H9 (cell line): ENCODE measurements around the gene SHANK1. TPM values are rescaled to one million over a fixed set of nuclear protein-coding genes. Genes with fewer than 3 reads are reported as not detected.

Experiments
- DNase-seq: peaks from one replicate; pipeline ENCODE4 v3.0.0-alpha.2; 2017
- H2AFZ ChIP-seq: one replicate; pipeline ENCODE4 v1.6.1; 2013; ENCODE audit warnings: mild to moderate bottlenecking, low read length, control low read depth, moderate library complexity
- H2AK5ac ChIP-seq: 2 replicates; pipeline ENCODE4 v1.6.1; 2013; ENCODE audit warnings: low read length, control low read depth, mixed read lengths; ENCODE audit not compliant: insufficient read length
- H2BK120ac ChIP-seq: one replicate; pipeline ENCODE4 v1.6.1; 2013; ENCODE audit warnings: low read depth, mild to moderate bottlenecking, low read length, control low read depth, inconsistent platforms; ENCODE audit not compliant: poor library complexity, severe bottlenecking
- H2BK12ac ChIP-seq: 2 replicates; pipeline ENCODE4 v1.6.1; 2013; ENCODE audit warnings: low read length, control low read depth, mixed read lengths, low read depth; ENCODE audit not compliant: insufficient read length
- H2BK15ac ChIP-seq: 2 replicates; pipeline ENCODE4 v1.6.1; 2013; ENCODE audit warnings: low read depth, low read length, control low read depth
- H2BK20ac ChIP-seq: one replicate; pipeline ENCODE4 v1.6.1; 2013; ENCODE audit warnings: low read depth, mild to moderate bottlenecking, low read length, control low read depth, inconsistent platforms; ENCODE audit not compliant: poor library complexity, severe bottlenecking
- H2BK5ac ChIP-seq: 2 replicates; pipeline ENCODE4 v1.6.1; 2013; ENCODE audit warnings: low read length, control low read depth, mixed read lengths; ENCODE audit not compliant: insufficient read length
- H3K14ac ChIP-seq: 2 replicates; pipeline ENCODE4 v1.6.1; 2013; ENCODE audit warnings: low read length, control low read depth; ENCODE audit not compliant: insufficient read depth
- H3K18ac ChIP-seq: 2 replicates; pipeline ENCODE4 v1.6.1; 2013; ENCODE audit warnings: low read depth, mild to moderate bottlenecking, mixed read lengths, low read length, control low read depth; ENCODE audit not compliant: insufficient read length
- H3K23ac ChIP-seq: 2 replicates; pipeline ENCODE4 v1.6.1; 2013; ENCODE audit warnings: low read length, control low read depth, mixed read lengths, low read depth; ENCODE audit not compliant: insufficient read length
- H3K23me2 ChIP-seq: 2 replicates; pipeline ENCODE4 v1.6.1; 2013; ENCODE audit warnings: low read depth, mild to moderate bottlenecking, mixed read lengths, low read length, control low read depth; ENCODE audit not compliant: insufficient read length, poor library complexity, severe bottlenecking
- H3K27ac ChIP-seq: 2 replicates; pipeline ENCODE4 v1.5.1; 2013; ENCODE audit warnings: low read length, control low read depth, mixed read lengths, low read depth; ENCODE audit not compliant: insufficient read length
- H3K27me3 ChIP-seq: 2 replicates; pipeline ENCODE4 v1.6.1; 2013; ENCODE audit warnings: low read length, control low read depth, inconsistent platforms; ENCODE audit not compliant: insufficient read depth
- H3K4ac ChIP-seq: 2 replicates; pipeline ENCODE4 v1.6.1; 2013; ENCODE audit warnings: low read depth, mild to moderate bottlenecking, control low read depth, inconsistent platforms, low read length, moderate library complexity
- H3K4me1 ChIP-seq: 2 replicates; pipeline ENCODE4 v1.6.1; 2013; ENCODE audit warnings: low read length, control low read depth, inconsistent platforms; ENCODE audit not compliant: insufficient read depth
- H3K4me2 ChIP-seq: 2 replicates; pipeline ENCODE4 v1.6.1; 2013; ENCODE audit warnings: low read length, control low read depth, mixed read lengths; ENCODE audit not compliant: insufficient read length, insufficient read depth
- H3K56ac ChIP-seq: 2 replicates; pipeline ENCODE4 v1.6.1; 2013; ENCODE audit warnings: low read depth, mild to moderate bottlenecking, mixed read lengths, low read length, control low read depth; ENCODE audit not compliant: insufficient read length
- H3K79me1 ChIP-seq: 2 replicates; pipeline ENCODE4 v1.6.1; 2013; ENCODE audit warnings: low read depth, mild to moderate bottlenecking, moderate library complexity, low read length, control low read depth, inconsistent platforms; ENCODE audit not compliant: insufficient read depth, poor library complexity, severe bottlenecking
- H3K79me2 ChIP-seq: 2 replicates; pipeline ENCODE4 v1.6.1; 2013; ENCODE audit warnings: low read length, control low read depth, inconsistent platforms; ENCODE audit not compliant: insufficient read depth
- H3K9ac ChIP-seq: 2 replicates; pipeline ENCODE4 v1.6.1; 2013; ENCODE audit warnings: low read length, control low read depth, mixed read lengths; ENCODE audit not compliant: insufficient read length; ENCODE audit errors: extremely low read depth
- H3K9me3 ChIP-seq: one replicate; pipeline ENCODE4 v1.6.1; 2013; ENCODE audit warnings: low read depth, low read length, inconsistent platforms; ENCODE audit not compliant: control insufficient read depth
- H3T11ph ChIP-seq: one replicate; pipeline ENCODE4 v1.6.1; 2013; ENCODE audit warnings: mild to moderate bottlenecking, low read length, control low read depth, inconsistent platforms
- H4K20me1 ChIP-seq: one replicate; pipeline ENCODE4 v1.6.1; 2013; ENCODE audit not compliant: control insufficient read depth, insufficient read length, insufficient read depth
- H4K5ac ChIP-seq: 2 replicates; pipeline ENCODE4 v1.6.1; 2013; ENCODE audit warnings: low read depth, mild to moderate bottlenecking, mixed read lengths, low read length, control low read depth; ENCODE audit not compliant: insufficient read length
- H4K8ac ChIP-seq: replicated peaks from 2 replicates; pipeline ENCODE4 v1.6.1; 2013; ENCODE audit warnings: low read length, control low read depth, mixed read lengths, low read depth; ENCODE audit not compliant: insufficient read length
- H4K91ac ChIP-seq: 2 replicates; pipeline ENCODE4 v1.6.1; 2013; ENCODE audit warnings: low read depth, mild to moderate bottlenecking, moderate library complexity, mixed read lengths, low read length, control low read depth; ENCODE audit not compliant: insufficient read length
- H3K27ac Mint-ChIP-seq, 3 experiments: 2 replicates in 2 of 3; 3 replicates in 1 of 3; pipeline ENCODE4 v1.8.0; 2020 to 2021; ENCODE audit warnings: mixed read lengths in 3 of 3, mild to moderate bottlenecking in 1 of 3, moderate library complexity in 1 of 3
- H3K27me3 Mint-ChIP-seq: 2 replicates; pipeline ENCODE4 v1.8.0; 2021; ENCODE audit warnings: low read depth, mild to moderate bottlenecking, moderate library complexity, mixed read lengths
- H3K36me3 Mint-ChIP-seq, 3 experiments: 2 replicates in 2 of 3; 3 replicates in 1 of 3; pipeline ENCODE4 v1.8.0; 2020 to 2021; ENCODE audit warnings: low read depth in 3 of 3, mixed read lengths in 3 of 3; ENCODE audit not compliant: insufficient read depth in 1 of 3
- H3K4me1 Mint-ChIP-seq, 2 experiments: 2 replicates each; pipeline ENCODE4 v1.8.0; 2020; ENCODE audit warnings: mixed read lengths in 2 of 2
- H3K4me3 Mint-ChIP-seq, 2 experiments: 2 replicates in 1 of 2; 3 replicates in 1 of 2; pipeline ENCODE4 v1.8.0; 2020 to 2021; ENCODE audit warnings: mild to moderate bottlenecking in 2 of 2, mixed read lengths in 2 of 2, moderate library complexity in 1 of 2
- H3K9me3 Mint-ChIP-seq, 2 experiments: 2 replicates in 1 of 2; 3 replicates in 1 of 2; pipeline ENCODE4 v1.8.0; 2020; ENCODE audit warnings: mild to moderate bottlenecking in 2 of 2, mixed read lengths in 2 of 2, moderate library complexity in 1 of 2
- WGBS: extraction: QIAGEN DNeasy Blood & Tissue Kit; methylation state at CpG from one replicate; pipeline ENCODE4 v1.1.7; 2013; ENCODE audit warnings: missing lambda C conversion rate, low lambda C conversion rate, mixed read lengths; ENCODE audit not compliant: insufficient read length; ENCODE audit errors: extremely low coverage; 5-methylcytosine and 5-hydroxymethylcytosine counted together
- total RNA-seq: library from RNA; stranded (reverse); gene quantifications from 2 replicates; pipeline ENCODE4 v1.2.1, GENCODE V29; 2021
- TF ChIP-seq, protein P1 (sequence below): fragments of 200-600 bp; sonication (generic); conservative IDR thresholded peaks from 3 replicates; pipeline ENCODE4 v1.8.0; 2021; ENCODE audit warnings: antibody characterized with exemption, mild to moderate bottlenecking

The SHANK1 gene
- total RNA-seq, 1 experiment from 2014 or later, result 1.7 TPM

DNA sequence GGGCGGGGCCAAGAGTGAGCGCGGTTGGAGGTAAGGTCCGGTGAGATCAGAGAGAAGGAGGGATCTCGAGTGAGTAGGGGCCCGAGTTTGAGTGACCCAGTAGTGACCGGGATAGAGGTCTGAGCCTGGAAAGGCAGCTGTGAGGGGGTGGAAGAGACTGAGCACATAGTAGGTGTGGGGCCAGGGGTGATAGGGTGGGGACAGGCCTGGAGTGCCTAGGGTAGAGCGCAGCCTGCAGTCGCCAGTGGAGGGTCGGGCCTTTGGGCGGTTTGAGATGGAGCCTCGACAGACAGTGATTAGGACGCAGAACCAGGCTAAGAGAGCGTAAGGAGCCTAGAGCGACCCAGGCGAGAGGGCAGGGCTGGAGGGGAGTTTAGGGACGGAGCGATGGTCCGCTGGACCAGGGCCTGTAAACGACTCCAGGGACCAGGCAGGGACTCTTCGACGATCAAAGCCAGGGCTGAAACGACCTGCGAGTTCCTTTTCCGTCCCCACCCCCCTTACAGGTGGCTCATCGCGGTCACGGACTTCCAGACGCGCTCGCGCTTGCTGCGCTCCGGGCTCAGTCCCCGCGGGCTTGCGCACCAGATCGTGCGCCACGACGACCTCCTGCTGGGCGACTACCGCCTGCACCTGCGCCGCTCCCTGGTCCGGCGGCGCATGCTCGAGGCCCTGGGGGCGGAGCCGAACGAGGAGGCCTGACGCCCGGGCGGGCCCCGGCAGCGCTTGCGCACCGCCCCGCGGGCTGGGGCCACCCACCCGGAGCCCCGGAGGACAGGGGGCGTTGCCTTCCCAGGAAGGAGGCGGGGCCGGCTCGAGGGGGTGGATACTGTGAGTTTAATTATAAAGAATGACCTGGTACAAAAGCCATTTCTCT, 60.9 kb downstream of the SHANK1 start:
- Histone ChIP-seq H4K5ac (no peak overlapping the region), H4K91ac (no peak overlapping the region), H3K4ac (no peak overlapping the region; the same call in 1 of the 2 replicates), H3K18ac (peak overlapping the region; percentile 92), H3K79me1 (no peaks in the 10 kb centered on the region), H2BK120ac (peak overlapping the region; percentile 63), H2BK5ac (no peak overlapping the region), H3K27me3 (no peaks in the 10 kb centered on the region), H3K4me2 (peak overlapping the region; percentile 95), H3K4me1 (no peaks in the 10 kb centered on the region; the same call in 1 of the 2 replicates), H3T11ph (no peak overlapping the region), H2BK12ac (no peak overlapping the region), H3K23me2 (peaks cover 16% of the 10 kb centered on the region), H3K9ac (peak overlapping the region; percentile 53), H2AFZ (no peak overlapping the region), H3K79me2 (no peaks in the 10 kb centered on the region), H4K8ac (no peak overlapping the region), H3K56ac (no peak overlapping the region), H3K14ac (peak overlapping the region; percentile 91), H3K9me3 (no peaks in the 10 kb centered on the region), H2BK15ac (no peak overlapping the region), H4K20me1 (no peaks in the 10 kb centered on the region), H3K27ac (peak overlapping the region; percentile 9), H2BK20ac (no peak overlapping the region), H3K23ac (no peak overlapping the region), H2AK5ac (no peak overlapping the region)
- Mint-ChIP-seq H3K36me3 (peaks cover 0 to 10% (median 0%) of the 10 kb centered on the region in 3 experiments; a peak in 4 of 7 replicates), H3K4me3 (peak overlapping the region; percentile 94 to 95), H3K9me3 (peaks cover 5 to 9% of the 10 kb centered on the region in 2 experiments; a peak in 4 of 5 replicates), H3K4me1 (peaks cover 20 to 40% of the 10 kb centered on the region in 2 experiments), H3K27ac (peak overlapping the region; percentile 92 to 99 (median 99); a peak in 6 of 7 replicates), H3K27me3 (peaks cover 48% of the 10 kb centered on the region)
- DNase-seq, result peak; percentile 94
- TF ChIP-seq, protein P1, sequence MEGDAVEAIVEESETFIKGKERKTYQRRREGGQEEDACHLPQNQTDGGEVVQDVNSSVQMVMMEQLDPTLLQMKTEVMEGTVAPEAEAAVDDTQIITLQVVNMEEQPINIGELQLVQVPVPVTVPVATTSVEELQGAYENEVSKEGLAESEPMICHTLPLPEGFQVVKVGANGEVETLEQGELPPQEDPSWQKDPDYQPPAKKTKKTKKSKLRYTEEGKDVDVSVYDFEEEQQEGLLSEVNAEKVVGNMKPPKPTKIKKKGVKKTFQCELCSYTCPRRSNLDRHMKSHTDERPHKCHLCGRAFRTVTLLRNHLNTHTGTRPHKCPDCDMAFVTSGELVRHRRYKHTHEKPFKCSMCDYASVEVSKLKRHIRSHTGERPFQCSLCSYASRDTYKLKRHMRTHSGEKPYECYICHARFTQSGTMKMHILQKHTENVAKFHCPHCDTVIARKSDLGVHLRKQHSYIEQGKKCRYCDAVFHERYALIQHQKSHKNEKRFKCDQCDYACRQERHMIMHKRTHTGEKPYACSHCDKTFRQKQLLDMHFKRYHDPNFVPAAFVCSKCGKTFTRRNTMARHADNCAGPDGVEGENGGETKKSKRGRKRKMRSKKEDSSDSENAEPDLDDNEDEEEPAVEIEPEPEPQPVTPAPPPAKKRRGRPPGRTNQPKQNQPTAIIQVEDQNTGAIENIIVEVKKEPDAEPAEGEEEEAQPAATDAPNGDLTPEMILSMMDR, result no peak
- WGBS, result no CpG with 5 or more reads among the region's 67 CpGs
